PFSK-1 (cell line): ENCODE results near the gene SPTBN4.

Experiments
- FOXP2 ChIP-seq: optimal IDR thresholded peaks from 2 replicates; pipeline ENCODE3; 2011; ENCODE audit warnings: borderline replicate concordance, control low read depth, inconsistent platforms; ENCODE audit not compliant: insufficient read depth; ENCODE audit errors: extremely low read length, extremely low read depth
- POLR2AphosphoS5 ChIP-seq: IDR thresholded peaks from 2 replicates; pipeline ENCODE4 v1.6.1; 2012; ENCODE audit warnings: low read depth, mild to moderate bottlenecking, control low read depth, low read length, moderate library complexity
- SIN3A ChIP-seq: IDR thresholded peaks from 2 replicates; pipeline ENCODE4 v1.6.1; 2012; ENCODE audit warnings: mild to moderate bottlenecking, low read length, moderate library complexity, borderline replicate concordance; ENCODE audit not compliant: insufficient read depth
- TAF1 ChIP-seq: IDR thresholded peaks from 2 replicates; pipeline ENCODE4 v1.6.1; 2012; ENCODE audit warnings: low read length, control low read depth, borderline replicate concordance; ENCODE audit not compliant: insufficient read depth
- TF ChIP-seq, protein P1 (sequence below), 2 experiments: IDR thresholded peaks; 2 replicates each; pipeline versions ENCODE4 v1.6.1 to v1.8.0; 2011 to 2012; ENCODE audit warnings: low read depth in 2 of 2, low read length in 2 of 2, control low read depth in 1 of 2, inconsistent platforms in 1 of 2, mild to moderate bottlenecking in 1 of 2, moderate library complexity in 1 of 2; ENCODE audit not compliant: insufficient read depth in 1 of 2

The SPTBN4 gene

DNA sequence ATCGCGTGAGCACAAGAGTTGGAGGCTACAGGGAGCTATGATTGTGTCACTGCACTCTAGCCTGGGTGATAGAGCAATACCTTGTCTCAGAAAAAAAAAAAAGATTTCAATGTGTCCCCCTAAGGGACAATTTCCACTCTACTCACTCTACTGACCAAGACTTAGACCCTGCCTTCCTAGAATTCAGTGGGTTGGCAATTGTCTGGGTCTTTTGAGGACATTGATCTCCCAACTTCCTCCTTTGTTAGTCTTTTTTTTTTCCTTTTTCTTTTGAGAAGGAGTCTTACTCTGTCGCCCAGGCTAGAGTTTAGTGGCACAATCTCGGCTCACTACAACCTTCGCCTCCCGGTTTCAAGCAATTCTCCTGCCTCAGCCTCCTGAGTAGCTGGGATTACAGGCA, 2.2 kb downstream of the SPTBN4 start:
- no peak for TF ChIP-seq TAF1

DNA sequence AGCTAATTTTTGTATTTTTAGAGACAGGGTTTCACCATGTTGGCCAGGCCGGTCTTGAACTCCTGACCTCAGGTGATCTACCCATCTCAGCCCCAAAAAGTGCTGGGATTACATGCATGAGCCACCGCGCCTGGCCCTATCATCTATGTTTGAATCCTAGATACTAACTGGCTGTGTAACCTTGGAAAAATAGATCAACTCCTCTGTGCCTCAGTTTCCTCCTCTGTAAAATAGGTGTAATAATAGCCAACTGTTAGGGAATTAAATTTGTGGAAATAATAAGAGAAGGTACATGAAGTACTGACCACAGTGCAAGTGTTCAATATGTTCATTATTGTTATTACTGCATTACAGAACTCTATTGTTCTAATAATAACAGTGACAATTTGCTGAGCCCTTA, 4.3 kb downstream of the SPTBN4 start:
- TF ChIP-seq, protein P1, sequence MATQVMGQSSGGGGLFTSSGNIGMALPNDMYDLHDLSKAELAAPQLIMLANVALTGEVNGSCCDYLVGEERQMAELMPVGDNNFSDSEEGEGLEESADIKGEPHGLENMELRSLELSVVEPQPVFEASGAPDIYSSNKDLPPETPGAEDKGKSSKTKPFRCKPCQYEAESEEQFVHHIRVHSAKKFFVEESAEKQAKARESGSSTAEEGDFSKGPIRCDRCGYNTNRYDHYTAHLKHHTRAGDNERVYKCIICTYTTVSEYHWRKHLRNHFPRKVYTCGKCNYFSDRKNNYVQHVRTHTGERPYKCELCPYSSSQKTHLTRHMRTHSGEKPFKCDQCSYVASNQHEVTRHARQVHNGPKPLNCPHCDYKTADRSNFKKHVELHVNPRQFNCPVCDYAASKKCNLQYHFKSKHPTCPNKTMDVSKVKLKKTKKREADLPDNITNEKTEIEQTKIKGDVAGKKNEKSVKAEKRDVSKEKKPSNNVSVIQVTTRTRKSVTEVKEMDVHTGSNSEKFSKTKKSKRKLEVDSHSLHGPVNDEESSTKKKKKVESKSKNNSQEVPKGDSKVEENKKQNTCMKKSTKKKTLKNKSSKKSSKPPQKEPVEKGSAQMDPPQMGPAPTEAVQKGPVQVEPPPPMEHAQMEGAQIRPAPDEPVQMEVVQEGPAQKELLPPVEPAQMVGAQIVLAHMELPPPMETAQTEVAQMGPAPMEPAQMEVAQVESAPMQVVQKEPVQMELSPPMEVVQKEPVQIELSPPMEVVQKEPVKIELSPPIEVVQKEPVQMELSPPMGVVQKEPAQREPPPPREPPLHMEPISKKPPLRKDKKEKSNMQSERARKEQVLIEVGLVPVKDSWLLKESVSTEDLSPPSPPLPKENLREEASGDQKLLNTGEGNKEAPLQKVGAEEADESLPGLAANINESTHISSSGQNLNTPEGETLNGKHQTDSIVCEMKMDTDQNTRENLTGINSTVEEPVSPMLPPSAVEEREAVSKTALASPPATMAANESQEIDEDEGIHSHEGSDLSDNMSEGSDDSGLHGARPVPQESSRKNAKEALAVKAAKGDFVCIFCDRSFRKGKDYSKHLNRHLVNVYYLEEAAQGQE (IDR thresholded peaks at IDR 0.05; ENCODE audit: insufficient read depth in 1 of 2, low read depth in 2 of 2, low read length in 2 of 2), result no peak
- no peak for TF ChIP-seq TAF1
- TF ChIP-seq POLR2AphosphoS5, result no peak
- no peak for TF ChIP-seq FOXP2
- TF ChIP-seq SIN3A, result no peak

DNA sequence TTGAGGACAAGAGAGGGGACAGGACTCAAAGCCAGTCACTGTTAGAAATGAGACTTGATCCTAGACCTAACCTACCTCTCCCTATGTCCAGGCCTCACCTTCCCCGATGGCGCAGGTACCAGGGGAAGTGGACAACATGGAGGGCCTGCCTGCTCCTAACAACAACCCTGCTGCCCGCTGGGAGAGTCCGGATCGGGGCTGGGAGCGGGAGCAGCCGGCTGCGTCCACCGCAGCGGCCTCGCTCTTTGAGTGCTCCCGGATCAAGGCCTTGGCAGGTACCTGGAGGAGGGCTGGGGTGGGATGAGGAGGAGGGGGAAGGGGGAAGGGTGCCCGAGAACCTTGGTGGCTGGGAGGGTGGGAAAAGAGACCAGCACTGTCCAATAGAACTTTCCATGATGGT, 5.7 kb downstream of the SPTBN4 start:
- TF ChIP-seq TAF1 (no peak), FOXP2 (no peak), POLR2AphosphoS5 (no peak), SIN3A (no peak)
- TF ChIP-seq, protein P1 (IDR thresholded peaks at IDR 0.05; ENCODE audit: insufficient read depth in 1 of 2, low read depth in 2 of 2, low read length in 2 of 2), result no peak

DNA sequence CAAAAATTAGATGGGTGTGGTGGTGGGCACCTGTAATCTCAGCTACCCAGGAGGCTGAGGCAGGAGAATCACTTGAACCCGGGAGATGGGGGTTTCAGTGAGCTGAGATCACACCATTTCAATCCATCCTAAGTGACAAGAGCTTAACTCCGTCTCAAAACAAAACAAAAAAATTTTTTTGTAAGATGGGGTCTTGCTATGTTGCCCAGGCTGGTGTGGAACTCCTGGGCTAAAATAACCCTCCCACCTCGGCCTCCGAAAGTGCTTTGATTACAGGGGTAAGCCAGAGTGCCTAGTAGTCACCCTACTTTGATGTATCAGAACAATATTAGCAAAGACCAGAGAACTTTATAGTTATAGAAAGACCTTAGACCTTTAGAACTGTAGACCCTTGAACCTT, 7.9 kb downstream of the SPTBN4 start:
- TF ChIP-seq FOXP2 (no peak), SIN3A (no peak), TAF1 (no peak), POLR2AphosphoS5 (no peak)
- TF ChIP-seq, protein P1 (IDR thresholded peaks at IDR 0.05; ENCODE audit: insufficient read depth in 1 of 2, low read depth in 2 of 2, low read length in 2 of 2), result no peak

DNA sequence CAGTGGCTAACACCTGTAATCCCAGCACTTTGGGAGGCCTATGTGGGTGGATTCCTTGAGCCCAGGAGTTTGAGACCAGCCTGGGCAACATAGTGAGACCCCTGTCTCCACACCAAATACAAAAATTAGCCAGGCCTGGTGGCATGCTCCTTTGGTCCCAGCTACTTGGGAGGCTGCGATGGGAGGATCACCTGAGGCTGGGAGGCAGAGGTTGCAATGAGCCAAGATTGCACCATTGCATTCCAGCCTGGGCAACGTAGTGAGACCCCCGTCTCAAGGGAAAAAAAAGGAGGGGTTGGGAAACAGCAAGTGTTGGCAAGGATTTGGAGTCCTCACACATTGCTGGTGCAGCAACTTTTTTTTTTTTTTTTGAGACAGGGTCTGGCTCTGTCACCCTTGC, 19.2 kb downstream of the SPTBN4 start:
- TF ChIP-seq SIN3A, result no peak
- TF ChIP-seq, protein P1 (IDR thresholded peaks at IDR 0.05; ENCODE audit: insufficient read depth in 1 of 2, low read depth in 2 of 2, low read length in 2 of 2), result no peak
- no peak for TF ChIP-seq FOXP2
- TF ChIP-seq TAF1, result no peak
- TF ChIP-seq POLR2AphosphoS5, result no peak

DNA sequence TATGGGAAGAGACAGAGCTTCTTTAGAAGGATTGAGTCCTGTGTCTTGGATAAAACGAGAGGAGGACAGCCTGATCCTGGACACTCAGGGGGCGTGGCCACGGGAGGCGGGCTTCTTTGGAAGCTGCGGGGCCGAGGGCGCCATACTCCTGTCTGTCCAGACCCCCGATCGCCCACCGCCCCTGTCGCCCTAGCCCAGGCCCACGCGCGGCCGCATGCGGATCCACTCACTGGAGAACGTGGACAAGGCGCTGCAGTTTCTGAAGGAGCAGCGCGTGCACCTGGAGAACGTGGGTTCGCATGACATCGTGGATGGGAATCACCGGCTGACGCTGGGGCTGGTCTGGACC, 23.1 kb downstream of the SPTBN4 start:
- TF ChIP-seq TAF1 (no peak), FOXP2 (no peak), POLR2AphosphoS5 (no peak), SIN3A (no peak)
- TF ChIP-seq, protein P1 (IDR thresholded peaks at IDR 0.05; ENCODE audit: insufficient read depth in 1 of 2, low read depth in 2 of 2, low read length in 2 of 2), result no peak
